ENCODE results near the gene ATG10. TPM values are rescaled to one million over a fixed set of nuclear protein-coding genes. Genes with fewer than 3 reads are reported as not detected.

The ATG10 gene
- total RNA-seq, 1 donor from 2014 or later, result 4.2 TPM

- intact Hi-C loops (cut with DNase I), result no loop called here
- H3K27me3 ChIP-seq, result no peaks in the 10 kb centered on the region
- no peaks in the 10 kb centered on the region for H3K36me3 ChIP-seq
- H3K4me3 ChIP-seq, result no peak overlapping the region
- no peak overlapping the region for H3K27ac ChIP-seq
- DNase-seq (ENCODE audit: extremely low spot score in 2 of 2), result no peak
- TF ChIP-seq POLR2AphosphoS5 (IDR thresholded peaks at IDR 0.05; ENCODE audit: insufficient read depth in 1 of 2, low read depth in 1 of 2) (no peak), CTCF (IDR thresholded peaks at IDR 0.05) (no peak), POLR2A (IDR thresholded peaks at IDR 0.05) (no peak)
- H3K9me3 ChIP-seq, result no peaks in the 10 kb centered on the region
- H3K4me1 ChIP-seq, result no peaks in the 10 kb centered on the region
Observed at GRCh38 chr5:81936066-81936465, 35.8 kb upstream of the ATG10 start.

- Histone ChIP-seq H3K27ac (no peak overlapping the region), H3K4me3 (no peak overlapping the region), H3K27me3 (no peaks in the 10 kb centered on the region), H3K4me1 (no peaks in the 10 kb centered on the region), H3K36me3 (no peaks in the 10 kb centered on the region), H3K9me3 (no peaks in the 10 kb centered on the region)
- TF ChIP-seq POLR2A (IDR thresholded peaks at IDR 0.05) (no peak), POLR2AphosphoS5 (IDR thresholded peaks at IDR 0.05; ENCODE audit: insufficient read depth in 1 of 2, low read depth in 1 of 2) (no peak), CTCF (IDR thresholded peaks at IDR 0.05) (no peak)
- no peak for DNase-seq (ENCODE audit: extremely low spot score in 2 of 2)
- intact Hi-C loops (cut with DNase I), result no loop called here
Observed at GRCh38 chr5:81936750-81937149, 35.1 kb upstream of the ATG10 start.

- no peak for TF ChIP-seq POLR2A (IDR thresholded peaks at IDR 0.05)
- TF ChIP-seq POLR2AphosphoS5 (IDR thresholded peaks at IDR 0.05; ENCODE audit: insufficient read depth in 1 of 2, low read depth in 1 of 2), result no peak
- no peak for TF ChIP-seq CTCF (IDR thresholded peaks at IDR 0.05)
- Histone ChIP-seq H3K27ac (no peak overlapping the region), H3K9me3 (no peaks in the 10 kb centered on the region), H3K4me1 (no peaks in the 10 kb centered on the region), H3K4me3 (no peak overlapping the region), H3K36me3 (no peaks in the 10 kb centered on the region), H3K27me3 (no peaks in the 10 kb centered on the region)
- intact Hi-C loops (cut with DNase I), result no loop called here
- DNase-seq (ENCODE audit: extremely low spot score in 2 of 2), result no peak
Observed at GRCh38 chr5:81942746-81943145, 29.1 kb upstream of the ATG10 start.

- no peaks in the 10 kb centered on the region for H3K27me3 ChIP-seq
- H3K27ac ChIP-seq, result no peak overlapping the region
- intact Hi-C loops (cut with DNase I), result no loop called here
- no peak overlapping the region for H3K4me3 ChIP-seq
- no peaks in the 10 kb centered on the region for H3K36me3 ChIP-seq
- DNase-seq (ENCODE audit: extremely low spot score in 2 of 2), result no peak
- no peaks in the 10 kb centered on the region for H3K9me3 ChIP-seq
- no peaks in the 10 kb centered on the region for H3K4me1 ChIP-seq
- no peak for TF ChIP-seq CTCF (IDR thresholded peaks at IDR 0.05)
- no peak for TF ChIP-seq POLR2AphosphoS5 (IDR thresholded peaks at IDR 0.05; ENCODE audit: insufficient read depth in 1 of 2, low read depth in 1 of 2)
- no peak for TF ChIP-seq POLR2A (IDR thresholded peaks at IDR 0.05)
Observed at GRCh38 chr5:81948349-81948748, 23.5 kb upstream of the ATG10 start.

- Histone ChIP-seq H3K27me3 (no peaks in the 10 kb centered on the region), H3K27ac (no peak overlapping the region), H3K36me3 (no peaks in the 10 kb centered on the region), H3K4me3 (no peak overlapping the region), H3K4me1 (no peaks in the 10 kb centered on the region), H3K9me3 (no peaks in the 10 kb centered on the region)
- intact Hi-C loops (cut with DNase I), result no loop called here
- no peak for DNase-seq (ENCODE audit: extremely low spot score in 2 of 2)
- TF ChIP-seq POLR2AphosphoS5 (IDR thresholded peaks at IDR 0.05; ENCODE audit: insufficient read depth in 1 of 2, low read depth in 1 of 2) (no peak), POLR2A (IDR thresholded peaks at IDR 0.05) (no peak), CTCF (IDR thresholded peaks at IDR 0.05) (no peak)
Observed at GRCh38 chr5:81949462-81949861, 22.4 kb upstream of the ATG10 start.
